Endothelial cell of umbilical vein (primary cell): ENCODE results near the gene ING2. TPM values are rescaled to one million over a fixed set of nuclear protein-coding genes. Genes with fewer than 3 reads are reported as not detected.

Experiments
- BruUV-seq: library from RNA; stranded (reverse); fragments of 400-500 nt; replicated peaks from 2 replicates; lab custom pipeline; 2021; lab: Mats Ljungman, UMichigan
- CTCF ChIA-PET: fragments of 300-600, 350-600 bp; sonication (Branson Sonifier 250); formaldehyde crosslinking; loops from one replicate; lab custom pipeline; 2021; ENCODE audit warnings: antibody characterized with exemption, inconsistent platforms; lab: Charles Lee
- POLR2A ChIA-PET: fragments of 300-600, 350-600 bp; sonication (Branson Sonifier 250); formaldehyde crosslinking; loops from one replicate; lab custom pipeline; 2021; ENCODE audit warnings: antibody characterized with exemption, inconsistent platforms; lab: Charles Lee
- DNase-seq: peaks from one replicate; pipeline ENCODE4 v3.0.0-alpha.2; 2011; ENCODE audit warnings: low read depth, low spot score
- FAIRE-seq: peaks from 2 replicates; lab custom pipeline; 2011; peaks lifted over from hg19 to GRCh38; lab: Jason Lieb, UNC
- H2AFZ ChIP-seq: 2 replicates; pipeline ENCODE4 v1.6.0; 2012; ENCODE audit warnings: low read depth, low read length, control low read depth, inconsistent platforms
- H3K27ac ChIP-seq: 2 replicates; pipeline ENCODE4 v1.5.1; 2011; ENCODE audit warnings: low read depth, mild to moderate bottlenecking, control low read depth, low read length, moderate library complexity; ENCODE audit not compliant: insufficient read depth
- H3K27me3 ChIP-seq, 2 experiments: 2 replicates each; pipeline versions ENCODE4 v1.6.0 to v1.6.1; 2011; ENCODE audit warnings: low read length in 2 of 2, mixed read lengths in 1 of 2; ENCODE audit not compliant: control insufficient read depth in 2 of 2, insufficient read depth in 2 of 2
- H3K36me3 ChIP-seq, 2 experiments: 2 replicates in 1 of 2; 3 replicates in 1 of 2; pipeline ENCODE4 v1.5.1; 2011; ENCODE audit warnings: low read length in 2 of 2, mild to moderate bottlenecking in 1 of 2, moderate library complexity in 1 of 2; ENCODE audit not compliant: control insufficient read depth in 2 of 2, insufficient read depth in 2 of 2; ENCODE audit errors: extremely low read depth in 1 of 2
- H3K4me1 ChIP-seq: 3 replicates; pipeline ENCODE4 v1.5.1; 2011; ENCODE audit warnings: mild to moderate bottlenecking, low read length; ENCODE audit not compliant: control insufficient read depth, insufficient read depth; ENCODE audit errors: extremely low read depth
- H3K4me2 ChIP-seq: 2 replicates; pipeline ENCODE4 v1.6.1; 2011; ENCODE audit warnings: low read length, control low read depth, mixed read lengths; ENCODE audit not compliant: insufficient read depth
- H3K4me3 ChIP-seq, 3 experiments: fragments of 200-600 bp in 1 of 3; sonication (generic), shearing (Covaris generic) in 1 of 3; replicated peaks in 1 of 3; 2 replicates each; pipeline ENCODE4 v1.5.1; 2011 to 2016; ENCODE audit warnings: control low read depth in 3 of 3, low read length in 3 of 3, mild to moderate bottlenecking in 2 of 3, inconsistent platforms in 1 of 3, low read depth in 1 of 3, moderate library complexity in 1 of 3; ENCODE audit not compliant: insufficient read depth in 1 of 3
- H3K79me2 ChIP-seq: 2 replicates; pipeline ENCODE4 v1.6.0; 2012; ENCODE audit warnings: low read length, inconsistent platforms; ENCODE audit not compliant: control insufficient read depth, insufficient read depth
- H3K9ac ChIP-seq: replicated peaks from 2 replicates; pipeline ENCODE3; 2011; ENCODE audit warnings: low read length, control low read depth; ENCODE audit not compliant: insufficient read depth; ENCODE audit errors: extremely low read depth
- H3K9me1 ChIP-seq: replicated peaks from 3 replicates; pipeline ENCODE4 v1.6.0; 2011; ENCODE audit warnings: mild to moderate bottlenecking, low read length; ENCODE audit not compliant: control insufficient read depth, insufficient read depth; ENCODE audit errors: extremely low read depth
- H3K9me3 ChIP-seq: replicated peaks from 2 replicates; pipeline ENCODE4 v1.5.1; 2012; ENCODE audit warnings: low read length, inconsistent platforms; ENCODE audit not compliant: control insufficient read depth, insufficient read depth
- H4K20me1 ChIP-seq: replicated peaks from 2 replicates; pipeline ENCODE3; 2011; ENCODE audit warnings: mild to moderate bottlenecking, low read length; ENCODE audit not compliant: control insufficient read depth, insufficient read depth; ENCODE audit errors: extremely low read depth
- EZH2 ChIP-seq: IDR thresholded peaks from 2 replicates; pipeline ENCODE4 v1.6.1; 2012; ENCODE audit warnings: borderline replicate concordance, low read depth, mild to moderate bottlenecking, moderate library complexity, low read length, inconsistent platforms; ENCODE audit not compliant: severe bottlenecking
- FOS ChIP-seq: IDR thresholded peaks from 2 replicates; pipeline ENCODE4 v1.6.1; 2011; ENCODE audit warnings: mild to moderate bottlenecking, low read length, moderate library complexity, borderline replicate concordance; ENCODE audit not compliant: insufficient read depth
- GATA2 ChIP-seq: IDR thresholded peaks from 2 replicates; pipeline ENCODE4 v1.7.0; 2011; ENCODE audit warnings: low read depth, mild to moderate bottlenecking, moderate library complexity, mixed read lengths, low read length; ENCODE audit not compliant: insufficient read length, insufficient read depth
- JUN ChIP-seq: IDR thresholded peaks from 2 replicates; pipeline ENCODE4 v1.6.1; 2011; ENCODE audit warnings: borderline replicate concordance, low read depth; ENCODE audit not compliant: insufficient read length, insufficient read depth
- POLR2AphosphoS5 ChIP-seq: IDR thresholded peaks from 2 replicates; pipeline ENCODE4 v1.6.1; 2012; ENCODE audit warnings: low read depth, mild to moderate bottlenecking, control low read depth, low read length, moderate library complexity; ENCODE audit not compliant: insufficient read depth
- dilution Hi-C: fragments of 300-500 bp; cut with MboI; formaldehyde crosslinking; loops from one replicate; pipeline ENCODE4 v1.15.0; 2019; ENCODE audit warnings: low sequenced_read_pairs; ENCODE audit not compliant: extremely low pct_ligation_motif_present
- intact Hi-C: fragments of 100-400 bp; cut with micrococcal nuclease; formaldehyde crosslinking; loops from one replicate; pipeline ENCODE4 v1.10.0; 2022
- polyA plus RNA-seq, 4 experiments: library from polyadenylated mRNA; depleted of rRNA in 3 of 4; stranded (reverse) in 3 of 4; unstranded in 1 of 4; fragments of >200 nt; gene quantifications; 2 replicates each; pipeline versions ENCODE4 v1.2.1 to v1.2.3, GENCODE V29; 2011 to 2012; ENCODE audit warnings: missing spikeins in 1 of 4
- total RNA-seq: library from RNA; stranded (reverse); gene quantifications from 2 replicates; pipeline ENCODE4 v1.2.3, GENCODE V29; 2021
- TF ChIP-seq, protein P1 (sequence below): IDR thresholded peaks from 2 replicates; pipeline ENCODE4 v1.6.1; 2011; ENCODE audit not compliant: insufficient read depth, insufficient read length

Gene ING2
- total and polyA plus RNA-seq, 2 donors (not counting 3 experiments of a cell fraction or from before 2014, with no cell fraction given) = 2.7 to 8.4 TPM

DNA sequence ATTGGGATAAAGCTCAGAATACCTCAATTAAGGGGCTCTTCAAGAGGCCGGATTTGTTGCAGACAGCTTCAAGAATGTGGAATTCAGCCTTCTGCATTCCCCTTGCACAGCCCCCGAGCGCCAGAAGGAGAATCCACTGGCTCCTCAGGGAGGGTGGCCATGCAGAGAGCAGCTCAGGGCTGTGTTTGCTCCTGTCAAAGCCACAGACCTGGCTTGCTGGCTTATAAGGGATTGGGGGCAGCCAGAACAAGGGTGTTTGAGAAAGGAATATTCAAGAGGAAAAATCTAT, 36.8 kb downstream of the ING2 start:
- no peak for TF ChIP-seq FOS
- TF ChIP-seq JUN = no peak
- TF ChIP-seq POLR2AphosphoS5 = no peak
- TF ChIP-seq, protein P1, sequence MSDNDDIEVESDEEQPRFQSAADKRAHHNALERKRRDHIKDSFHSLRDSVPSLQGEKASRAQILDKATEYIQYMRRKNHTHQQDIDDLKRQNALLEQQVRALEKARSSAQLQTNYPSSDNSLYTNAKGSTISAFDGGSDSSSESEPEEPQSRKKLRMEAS = no peak
- Histone ChIP-seq H3K27me3 (peaks cover 1 to 3% of the 10 kb centered on the region in 2 experiments), H3K4me3 (no peak overlapping the region), H3K9me1 (no peaks in the 10 kb centered on the region), H3K79me2 (no peaks in the 10 kb centered on the region), H3K36me3 (no peaks in the 10 kb centered on the region), H4K20me1 (no peaks in the 10 kb centered on the region), H3K4me1 (no peaks in the 10 kb centered on the region), H3K9me3 (no peaks in the 10 kb centered on the region), H2AFZ (no peak overlapping the region), H3K9ac (no peak overlapping the region), H3K27ac (no peak overlapping the region), H3K4me2 (no peak overlapping the region)
- no TSS peak for BruUV-seq
- dilution Hi-C loops = no loop called here
- POLR2A ChIA-PET = no interaction called here
- CTCF ChIA-PET = no interaction called here
- FAIRE-seq (no peak), DNase-seq (no peak)
- intact Hi-C loops = no loop called here

DNA sequence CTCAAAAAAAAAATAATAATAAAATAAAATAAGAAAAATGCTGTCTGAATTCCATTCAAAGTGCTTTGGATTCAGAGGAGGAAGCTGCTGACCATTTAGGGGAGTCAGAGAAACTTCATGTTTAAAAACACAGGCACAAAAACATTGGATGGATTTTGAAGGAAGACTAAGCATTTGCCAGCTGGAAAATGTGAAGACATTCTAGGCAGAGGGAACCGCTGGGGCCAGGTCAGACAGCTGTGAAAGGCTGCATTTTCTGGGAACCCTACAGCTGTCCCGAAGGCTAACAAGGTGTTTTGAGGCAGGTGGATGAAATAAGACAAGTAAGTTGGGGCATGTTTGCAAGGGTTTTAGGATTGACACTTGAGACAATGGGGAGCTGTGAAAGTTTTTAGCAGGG, 38.6 kb downstream of the ING2 start:
- Histone ChIP-seq H3K27me3 (peaks cover 1 to 3% of the 10 kb centered on the region in 2 experiments), H3K9me1 (no peaks in the 10 kb centered on the region), H3K36me3 (no peaks in the 10 kb centered on the region), H2AFZ (no peak overlapping the region), H3K9ac (no peak overlapping the region), H3K4me2 (no peak overlapping the region), H3K79me2 (no peaks in the 10 kb centered on the region), H3K4me3 (no peak overlapping the region), H3K9me3 (no peaks in the 10 kb centered on the region), H3K27ac (no peak overlapping the region), H4K20me1 (no peaks in the 10 kb centered on the region), H3K4me1 (no peaks in the 10 kb centered on the region)
- no TSS peak for BruUV-seq
- no peak for DNase-seq
- no peak for FAIRE-seq
- TF ChIP-seq, protein P1 = no peak
- no peak for TF ChIP-seq POLR2AphosphoS5
- TF ChIP-seq EZH2 = no peak
- no peak for TF ChIP-seq FOS
- TF ChIP-seq GATA2 = no peak
- TF ChIP-seq JUN = no peak
- dilution Hi-C loops (no loop called here), intact Hi-C loops (no loop called here)
- ChIA-PET POLR2A (no interaction called here), CTCF (interaction anchor here (1.2 to 1.6 kb wide), 2 partner anchors 10 to 15 kb away, joined by 3 to 5 read pairs; no protein-coding TSS in a partner anchor)
